Measurements from ENCODE around the gene RBBP9. TPM values are rescaled to one million over a fixed set of nuclear protein-coding genes. Genes with fewer than 3 reads are reported as not detected.
"Not testable (repeated sequence)": the region's sequence is repeated elsewhere in the genome, so short reads cannot be mapped to it uniquely, and the experiment has no call there.

Gene RBBP9
- total RNA-seq, 1 experiment from 2014 or later, result 34.7 TPM

DNA sequence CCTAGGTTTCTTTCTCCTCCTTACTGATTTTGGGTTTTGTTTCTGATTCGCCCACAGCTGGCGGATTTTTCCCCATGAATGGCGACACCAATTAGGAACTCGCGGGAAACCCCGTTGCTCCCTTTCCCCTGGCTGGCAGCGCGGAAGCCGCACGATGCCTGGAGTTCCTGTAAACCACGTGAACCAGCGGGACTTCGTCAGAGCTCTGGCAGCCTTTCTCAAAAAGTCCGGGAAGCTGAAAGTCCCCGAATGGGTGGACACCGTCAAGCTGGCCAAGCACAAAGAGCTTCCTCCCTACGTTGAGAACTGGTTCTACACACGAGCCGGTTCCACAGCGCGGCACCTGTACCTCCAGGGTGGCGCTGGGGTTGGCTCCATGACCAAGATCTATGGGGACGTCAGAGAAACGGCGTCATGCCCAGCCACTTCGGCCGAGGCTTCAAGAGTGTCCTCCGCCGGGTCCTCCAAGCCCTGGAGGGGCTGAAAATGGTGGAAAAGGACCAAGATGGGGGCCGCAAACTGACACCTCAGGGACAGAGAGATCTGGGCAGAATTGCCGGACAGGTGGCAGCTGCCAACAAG, 7.5 kb upstream of the RBBP9 start:
- TF ChIP-seq, protein P1, sequence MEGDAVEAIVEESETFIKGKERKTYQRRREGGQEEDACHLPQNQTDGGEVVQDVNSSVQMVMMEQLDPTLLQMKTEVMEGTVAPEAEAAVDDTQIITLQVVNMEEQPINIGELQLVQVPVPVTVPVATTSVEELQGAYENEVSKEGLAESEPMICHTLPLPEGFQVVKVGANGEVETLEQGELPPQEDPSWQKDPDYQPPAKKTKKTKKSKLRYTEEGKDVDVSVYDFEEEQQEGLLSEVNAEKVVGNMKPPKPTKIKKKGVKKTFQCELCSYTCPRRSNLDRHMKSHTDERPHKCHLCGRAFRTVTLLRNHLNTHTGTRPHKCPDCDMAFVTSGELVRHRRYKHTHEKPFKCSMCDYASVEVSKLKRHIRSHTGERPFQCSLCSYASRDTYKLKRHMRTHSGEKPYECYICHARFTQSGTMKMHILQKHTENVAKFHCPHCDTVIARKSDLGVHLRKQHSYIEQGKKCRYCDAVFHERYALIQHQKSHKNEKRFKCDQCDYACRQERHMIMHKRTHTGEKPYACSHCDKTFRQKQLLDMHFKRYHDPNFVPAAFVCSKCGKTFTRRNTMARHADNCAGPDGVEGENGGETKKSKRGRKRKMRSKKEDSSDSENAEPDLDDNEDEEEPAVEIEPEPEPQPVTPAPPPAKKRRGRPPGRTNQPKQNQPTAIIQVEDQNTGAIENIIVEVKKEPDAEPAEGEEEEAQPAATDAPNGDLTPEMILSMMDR (IDR thresholded peaks at IDR 0.05; ENCODE audit: insufficient read depth in 1 of 2, low read depth in 1 of 2, low read length in 1 of 2, severe bottlenecking in 1 of 2, unreplicated experiment in 1 of 2), result no peak
- no TSS peak for BruUV-seq (replicated peaks)
- H3K4me1 Mint-ChIP-seq (ENCODE audit: low read depth, unreplicated experiment), result peaks cover 7% of the 10 kb centered on the region
- no peaks in the 10 kb centered on the region for H3K27me3 ChIP-seq (replicated peaks; ENCODE audit: control insufficient read depth, insufficient read depth, low read length)
- ChIA-PET CTCF (interaction anchor here (0.5 kb wide), 1 partner anchor 107 kb away, joined by 3 read pairs; no protein-coding TSS in a partner anchor), POLR2A (interaction anchor here (4.1 kb wide), 1 partner anchor 8 kb away, joined by 55 read pairs; the partner anchor contains the start of gene RBBP9)
- H3K4me3 ChIP-seq (ENCODE audit: low read depth, low read length), result no peak overlapping the region
- H3K27ac Mint-ChIP-seq (ENCODE audit: unreplicated experiment), result no peak overlapping the region
- H3K4me3 Mint-ChIP-seq (ENCODE audit: unreplicated experiment), result no peak overlapping the region
- H3K4me1 ChIP-seq, result peaks cover 9% of the 10 kb centered on the region; the same call in 1 of the 2 replicates
- intact Hi-C loops (cut with micrococcal nuclease; ENCODE audit: unreplicated experiment), result loop anchor here (5.0 kb wide), 1 partner anchor 63 kb away; the partner anchor contains the start of gene SMIM26
- peaks cover 23% of the 10 kb centered on the region for H3K36me3 Mint-ChIP-seq (ENCODE audit: insufficient read depth, unreplicated experiment)
- H3K9me3 Mint-ChIP-seq (ENCODE audit: unreplicated experiment), result no peaks in the 10 kb centered on the region
- DNase-seq, result no peak
- H3K9me3 ChIP-seq, result no peaks in the 10 kb centered on the region
- H3K36me3 ChIP-seq (ENCODE audit: control insufficient read depth, insufficient read depth, low read length), result no peaks in the 10 kb centered on the region
- H3K27me3 Mint-ChIP-seq (ENCODE audit: insufficient read depth, unreplicated experiment), result no peaks in the 10 kb centered on the region

DNA sequence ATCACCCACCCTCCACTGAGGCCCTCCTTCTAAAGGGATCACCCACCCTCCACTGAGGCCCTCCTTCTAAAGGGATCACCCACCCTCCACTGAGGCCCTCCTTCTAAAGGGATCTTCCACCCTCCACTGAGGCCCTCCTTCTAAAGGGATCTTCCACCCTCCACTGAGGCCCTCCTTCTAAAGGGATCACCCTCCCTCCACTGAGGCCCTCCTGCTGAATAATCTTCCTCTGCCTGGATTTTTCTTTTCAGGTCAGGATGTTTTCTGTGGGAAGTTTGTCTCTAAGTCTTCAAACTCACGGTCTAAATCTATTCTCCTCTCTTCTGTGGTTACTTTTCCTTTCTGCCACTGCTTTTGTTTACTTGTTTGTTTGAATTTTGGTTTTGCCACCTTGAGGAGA, 4.6 kb upstream of the RBBP9 start:
- POLR2A ChIA-PET; H3K27me3 Mint-ChIP-seq (ENCODE audit: insufficient read depth, unreplicated experiment); H3K4me3 ChIP-seq (ENCODE audit: low read depth, low read length); H3K27me3 ChIP-seq (replicated peaks; ENCODE audit: control insufficient read depth, insufficient read depth, low read length); H3K36me3 ChIP-seq (ENCODE audit: control insufficient read depth, insufficient read depth, low read length); H3K4me1 Mint-ChIP-seq (ENCODE audit: low read depth, unreplicated experiment); CTCF ChIA-PET; H3K36me3 Mint-ChIP-seq (ENCODE audit: insufficient read depth, unreplicated experiment); BruUV-seq (replicated peaks); H3K9me3 ChIP-seq; H3K9me3 Mint-ChIP-seq (ENCODE audit: unreplicated experiment); H3K4me3 Mint-ChIP-seq (ENCODE audit: unreplicated experiment); intact Hi-C loops (cut with micrococcal nuclease; ENCODE audit: unreplicated experiment); H3K27ac Mint-ChIP-seq (ENCODE audit: unreplicated experiment); DNase-seq: not testable (repeated sequence)
- H3K4me1 ChIP-seq, result peaks cover 15% of the 10 kb centered on the region

DNA sequence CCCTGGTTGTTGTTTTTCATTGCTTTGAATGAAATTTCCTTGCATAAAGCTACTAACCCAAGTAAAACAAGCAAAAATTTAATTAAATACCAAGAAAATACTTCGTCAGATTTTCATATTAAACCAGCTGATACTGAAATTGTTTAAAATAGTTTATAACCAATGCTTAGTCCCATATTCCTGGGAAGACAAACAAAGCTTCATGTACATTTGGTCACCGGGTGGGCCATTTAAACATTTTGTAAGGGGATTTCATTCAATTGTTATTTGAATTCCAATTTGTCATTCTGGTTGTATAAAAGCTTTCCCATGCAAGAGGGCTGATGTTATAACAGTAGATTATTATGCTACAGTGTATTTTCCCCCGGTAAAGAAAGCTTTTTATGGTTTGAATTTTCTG, 578 bp upstream of the RBBP9 start:
- TF ChIP-seq, protein P1 (IDR thresholded peaks at IDR 0.05; ENCODE audit: insufficient read depth in 1 of 2, low read depth in 1 of 2, low read length in 1 of 2, severe bottlenecking in 1 of 2, unreplicated experiment in 1 of 2), result no peak
- Mint-ChIP-seq H3K27me3 (ENCODE audit: insufficient read depth, unreplicated experiment) (no peaks in the 10 kb centered on the region), H3K27ac (ENCODE audit: unreplicated experiment) (no peak overlapping the region), H3K9me3 (ENCODE audit: unreplicated experiment) (no peaks in the 10 kb centered on the region), H3K4me1 (ENCODE audit: low read depth, unreplicated experiment) (peaks cover 8% of the 10 kb centered on the region), H3K36me3 (ENCODE audit: insufficient read depth, unreplicated experiment) (peaks cover 17% of the 10 kb centered on the region), H3K4me3 (ENCODE audit: unreplicated experiment) (peak overlapping the region; percentile 94)
- Histone ChIP-seq H3K27me3 (replicated peaks; ENCODE audit: control insufficient read depth, insufficient read depth, low read length) (no peaks in the 10 kb centered on the region), H3K4me3 (ENCODE audit: low read depth, low read length) (no peak overlapping the region), H3K9me3 (no peaks in the 10 kb centered on the region), H3K4me1 (peaks cover 8% of the 10 kb centered on the region; the same call in 1 of the 2 replicates), H3K36me3 (ENCODE audit: control insufficient read depth, insufficient read depth, low read length) (no peaks in the 10 kb centered on the region; the same call in 1 of the 2 replicates)
- no peak for DNase-seq
- BruUV-seq (replicated peaks), result no TSS peak
- intact Hi-C loops (cut with micrococcal nuclease; ENCODE audit: unreplicated experiment), result loop anchor here (1.0 kb wide), 2 partner anchors 10 to 30 kb away; partner anchors contain the start of genes DZANK1, POLR3F and SEC23B
- CTCF ChIA-PET, result interaction anchor here (1.3 to 2.6 kb wide), 3 partner anchors 9 to 88 kb away, joined by 3 to 12 read pairs (median 3); partner anchors contain the start of genes DZANK1, POLR3F and SEC23B
- POLR2A ChIA-PET, result interaction anchor here (0.8 to 1.8 kb wide), 5 partner anchors 9 to 209 kb away, joined by 3 to 55 read pairs (median 4); partner anchors contain the start of genes DZANK1, POLR3F, SEC23B and ZNF133
